NCI-H446 treated with DMSO at 0.1 percent for 48 hours (cell line): ENCODE data around the gene ARHGDIG.

Source experiments
- DNase-seq: peaks from one replicate; lab custom pipeline; 2025; lab: John Stamatoyannopoulos, UW

The ARHGDIG gene

GRCh38 chr16:280991-281659, 734 bp downstream of the ARHGDIG start:
- no peak for DNase-seq

DNA sequence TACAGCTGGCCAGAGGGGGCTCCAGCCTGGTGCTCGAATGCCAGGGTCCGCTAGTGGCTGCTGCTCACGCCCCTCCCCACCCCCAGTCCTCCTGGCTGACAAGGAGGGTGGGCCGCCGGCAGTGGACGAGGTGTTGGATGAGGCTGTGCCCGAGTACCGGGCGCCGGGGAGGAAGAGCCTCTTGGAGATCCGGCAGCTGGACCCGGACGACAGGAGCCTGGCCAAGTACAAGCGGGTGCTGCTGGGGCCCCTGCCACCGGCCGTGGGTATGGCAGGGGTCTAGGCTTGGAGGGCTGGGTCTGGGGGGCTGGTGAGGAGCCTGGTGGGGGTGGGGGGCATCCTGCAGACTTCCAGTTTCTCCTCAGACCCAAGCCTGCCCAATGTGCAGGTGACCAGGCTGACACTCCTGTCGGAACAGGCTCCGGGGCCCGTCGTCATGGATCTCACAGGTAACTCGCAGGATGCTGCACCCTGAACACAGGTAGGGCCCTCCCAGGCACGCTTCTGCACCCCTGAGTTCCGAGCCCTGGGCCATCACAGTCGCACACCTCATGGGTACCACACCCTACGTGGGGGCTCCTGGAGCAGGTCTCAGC, 1.4 kb downstream of the ARHGDIG start:
- no peak for DNase-seq

- DNase-seq: no peak
Observed at GRCh38 chr16:282491-282890, 2.1 kb downstream of the ARHGDIG start.

DNA sequence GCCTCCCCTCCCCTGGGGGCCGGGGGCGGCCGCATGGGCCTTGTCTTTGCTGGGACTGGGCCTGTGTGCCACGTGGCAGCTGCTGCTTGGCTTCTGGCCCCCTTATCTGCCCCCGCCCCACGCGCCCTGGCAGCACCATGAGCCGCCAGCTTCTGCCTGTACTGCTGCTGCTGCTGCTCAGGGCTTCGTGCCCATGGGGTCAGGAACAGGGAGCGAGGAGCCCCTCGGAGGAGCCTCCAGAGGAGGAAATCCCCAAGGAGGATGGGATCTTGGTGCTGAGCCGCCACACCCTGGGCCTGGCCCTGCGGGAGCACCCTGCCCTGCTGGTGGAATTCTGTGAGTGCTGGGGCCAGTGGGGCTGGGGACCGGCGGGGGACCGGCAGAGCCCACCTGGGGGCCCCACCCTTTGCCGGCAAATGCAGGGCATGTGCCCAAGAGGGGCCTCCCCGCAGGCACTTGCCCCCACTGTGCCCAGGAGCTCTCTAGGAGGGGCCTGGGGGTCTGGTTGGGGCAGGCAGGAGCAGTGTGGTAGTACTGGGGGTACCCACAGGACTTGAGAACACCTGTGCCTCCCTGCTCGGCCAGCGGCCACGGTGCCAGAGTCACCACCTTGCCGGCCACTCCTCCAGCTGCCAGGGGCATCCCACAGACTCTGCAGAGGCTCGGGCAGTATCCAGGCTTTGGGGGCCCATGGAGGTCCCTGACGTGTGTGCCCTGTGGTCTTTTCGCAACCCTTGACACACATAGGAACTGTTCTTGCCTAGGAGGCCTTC, 2.8 kb downstream of the ARHGDIG start, which contains the start of gene PDIA2:
Gene PDIA2, plus strand, starts transcription at position 132 of the 773 bp plus-strand sequence. Its CDS starts 6 bp downstream, at position 138.
- no peak for DNase-seq

- no peak for DNase-seq
Observed at GRCh38 chr16:284204-285120, 4.1 kb downstream of the ARHGDIG start.

DNA sequence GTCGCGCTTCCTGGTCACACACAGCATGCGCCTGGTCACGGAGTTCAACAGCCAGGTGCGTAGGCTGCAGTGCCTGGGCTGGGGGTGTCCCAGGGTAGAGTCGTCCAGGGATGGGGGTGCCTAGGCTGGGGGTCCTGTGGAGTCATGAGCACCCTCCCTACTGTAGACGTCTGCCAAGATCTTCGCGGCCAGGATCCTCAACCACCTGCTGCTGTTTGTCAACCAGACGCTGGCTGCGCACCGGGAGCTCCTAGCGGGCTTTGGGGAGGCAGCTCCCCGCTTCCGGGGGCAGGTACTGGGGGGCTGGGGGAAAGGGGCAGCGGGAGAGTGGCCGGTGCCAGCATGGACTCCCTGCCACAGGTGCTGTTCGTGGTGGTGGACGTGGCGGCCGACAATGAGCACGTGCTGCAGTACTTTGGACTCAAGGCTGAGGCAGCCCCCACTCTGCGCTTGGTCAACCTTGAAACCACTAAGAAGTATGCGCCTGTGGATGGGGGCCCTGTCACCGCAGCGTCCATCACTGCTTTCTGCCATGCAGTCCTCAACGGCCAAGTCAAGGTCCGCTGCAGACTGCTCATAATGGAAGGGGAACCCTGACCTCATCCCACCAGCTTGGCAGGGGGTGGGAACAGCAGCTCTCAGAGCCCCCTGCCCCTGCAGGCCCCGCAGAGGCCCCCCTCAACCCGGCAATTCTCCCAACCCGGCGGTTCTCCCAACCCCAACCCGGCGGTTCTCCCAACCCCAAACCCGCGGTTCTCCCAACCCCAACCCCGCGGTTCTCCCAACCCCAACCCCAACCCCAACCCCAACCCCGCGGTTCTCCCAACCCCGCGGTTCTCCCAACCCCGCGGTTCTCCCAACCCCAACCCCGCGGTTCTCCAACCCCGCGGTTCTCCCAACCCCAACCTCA, 5.0 kb downstream of the ARHGDIG start:
- DNase-seq: no peak

DNA sequence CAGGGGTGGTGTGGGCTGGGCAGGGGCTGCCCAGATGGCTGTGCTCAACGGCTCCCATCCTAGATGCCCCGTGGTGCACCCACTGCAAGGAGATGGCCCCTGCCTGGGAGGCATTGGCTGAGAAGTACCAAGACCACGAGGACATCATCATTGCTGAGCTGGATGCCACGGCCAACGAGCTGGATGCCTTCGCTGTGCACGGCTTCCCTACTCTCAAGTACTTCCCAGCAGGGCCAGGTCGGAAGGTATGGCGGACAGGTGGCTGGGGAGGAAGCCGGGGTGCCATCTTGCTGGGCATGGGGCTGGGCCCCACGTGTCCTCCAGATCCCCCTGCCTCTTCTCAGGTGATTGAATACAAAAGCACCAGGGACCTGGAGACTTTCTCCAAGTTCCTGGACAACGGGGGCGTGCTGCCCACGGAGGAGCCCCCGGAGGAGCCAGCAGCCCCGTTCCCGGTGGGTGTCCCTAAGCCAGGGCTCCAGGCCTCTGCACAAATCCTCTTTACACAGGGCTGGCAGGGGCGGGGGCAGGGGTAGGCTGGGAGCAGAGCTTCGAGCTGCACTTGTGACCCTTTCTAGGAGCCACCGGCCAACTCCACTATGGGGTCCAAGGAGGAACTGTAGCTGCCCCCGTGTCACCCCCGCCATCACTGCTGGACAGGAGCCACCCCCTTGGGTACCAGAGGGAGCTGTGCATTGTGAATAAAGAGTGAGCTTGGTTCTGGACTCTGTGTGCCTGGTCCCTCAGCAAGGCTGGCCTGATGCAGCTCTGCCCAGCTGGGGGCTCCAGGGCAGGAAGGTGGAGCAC, 6.3 kb downstream of the ARHGDIG start:
- DNase-seq: no peak

DNA sequence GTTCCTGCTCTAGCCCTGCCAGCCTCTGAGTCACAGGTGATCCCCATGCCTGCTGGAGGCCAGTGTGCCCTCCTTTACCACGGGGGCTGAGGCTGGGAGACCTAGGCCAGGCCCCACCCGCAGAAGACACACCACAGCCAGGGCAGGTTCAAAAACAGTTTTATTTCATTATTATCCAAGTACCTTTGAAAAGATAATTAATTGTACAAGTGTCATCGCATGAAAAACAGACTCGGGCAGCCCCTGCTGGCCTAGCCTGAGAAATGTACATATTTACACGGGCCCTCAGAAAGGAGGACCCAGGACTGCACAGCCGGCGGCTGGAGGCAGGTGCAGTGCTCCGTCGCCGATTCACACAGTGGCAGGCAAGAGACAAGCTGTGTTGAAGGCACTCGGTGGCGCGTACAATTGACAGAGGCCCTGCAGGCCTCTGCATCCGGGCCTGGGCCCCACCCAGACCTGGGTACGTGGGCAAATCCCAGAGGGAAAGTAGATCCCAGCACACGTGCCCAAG, 7.0 kb downstream of the ARHGDIG start:
- no peak for DNase-seq

GRCh38 chr16:287981-288920, 7.9 kb downstream of the ARHGDIG start:
- DNase-seq: no peak

GRCh38 chr16:289395-289997, 9.1 kb downstream of the ARHGDIG start:
- no peak for DNase-seq

GRCh38 chr16:290015-290680, 9.8 kb downstream of the ARHGDIG start:
- DNase-seq: no peak

DNA sequence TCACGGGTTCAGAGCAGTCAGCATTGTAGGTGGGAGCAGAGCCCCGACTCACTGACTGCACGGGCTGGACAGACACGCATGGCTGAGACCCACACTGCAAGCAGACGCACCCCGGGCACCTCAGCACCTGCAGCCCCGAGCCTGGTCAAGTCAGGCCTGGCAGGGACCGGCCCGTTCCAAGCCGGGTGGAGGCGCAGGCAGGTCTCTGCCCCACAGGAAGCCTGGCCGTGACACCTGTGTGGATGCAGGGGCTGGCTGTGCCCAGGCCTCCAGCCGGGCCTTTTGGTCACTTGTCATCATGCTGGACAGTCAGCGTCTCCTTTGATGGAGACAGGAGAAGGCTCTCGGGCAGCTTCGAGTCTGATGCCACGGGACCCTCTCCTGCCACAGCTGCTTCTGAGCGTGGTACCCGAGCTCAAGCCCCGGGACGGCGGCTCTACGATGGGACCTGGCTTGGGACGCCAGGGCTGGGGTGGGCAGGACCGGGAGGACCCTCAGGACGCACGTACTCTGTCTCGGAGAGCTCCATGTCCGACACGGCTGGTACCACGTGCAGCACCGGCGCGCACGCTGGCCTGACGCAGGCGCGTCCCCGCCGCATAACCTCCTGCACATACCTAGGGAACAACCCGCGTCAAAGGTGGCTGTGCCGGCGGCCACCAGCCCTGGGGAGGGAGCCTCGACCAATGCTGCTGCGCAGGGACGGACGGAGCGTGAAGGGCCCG, 10.5 kb downstream of the ARHGDIG start:
- no peak for DNase-seq

DNA sequence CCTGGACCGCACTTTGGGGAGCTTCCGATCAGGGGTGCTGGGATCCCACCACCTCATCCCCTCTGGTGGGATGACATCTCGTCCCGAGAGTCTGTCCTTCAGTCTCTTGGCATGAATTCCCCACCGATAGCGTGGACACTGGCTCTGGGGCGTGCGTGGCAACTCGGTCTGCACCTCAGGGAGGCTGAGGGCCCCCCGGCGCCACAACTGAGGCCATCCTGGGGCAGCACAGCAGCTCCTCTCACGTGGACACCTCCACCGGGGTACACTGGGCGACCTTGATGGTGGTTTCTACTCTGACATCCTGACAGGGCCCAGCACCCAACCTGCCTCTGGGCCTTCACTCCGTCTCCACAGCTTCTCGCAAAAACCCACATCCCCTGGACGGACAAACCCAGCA, 11.1 kb downstream of the ARHGDIG start:
- no peak for DNase-seq

DNA sequence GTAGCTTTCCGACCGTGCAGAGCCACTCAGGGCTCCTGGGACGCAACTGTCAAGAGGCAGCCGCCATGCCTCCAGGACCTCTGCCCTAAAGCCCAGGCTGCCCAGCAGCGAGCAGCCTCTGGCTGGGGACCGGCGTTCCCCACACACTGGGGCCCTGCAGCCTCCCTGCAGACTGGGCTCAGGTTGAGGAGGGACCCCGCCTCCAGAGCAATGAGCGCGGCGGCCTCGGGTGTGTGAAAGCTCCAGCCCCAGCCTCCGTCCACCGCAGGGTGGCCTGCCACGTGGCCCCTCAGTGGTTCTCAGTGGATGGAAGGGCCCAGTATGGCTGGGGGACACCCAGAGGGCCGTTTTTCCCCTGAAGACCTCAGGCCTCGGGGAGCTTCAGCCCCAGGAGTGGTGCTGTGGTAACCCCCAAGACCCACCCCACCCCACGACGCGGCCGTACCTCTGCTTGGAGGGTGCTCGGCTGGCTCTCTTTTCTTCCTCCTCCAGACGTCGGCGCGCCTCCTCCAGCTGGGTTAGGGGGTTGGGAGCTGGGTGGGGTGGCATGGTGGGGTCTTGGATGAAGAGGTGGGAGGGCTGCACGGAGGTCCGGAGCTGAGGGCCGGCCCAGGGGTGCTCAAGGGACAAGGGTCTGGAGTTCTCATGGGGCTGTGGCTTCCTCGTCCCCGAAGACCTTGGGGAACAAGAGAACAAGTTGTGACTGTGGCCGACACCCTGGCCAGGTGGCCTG, 12.8 kb downstream of the ARHGDIG start:
- no peak for DNase-seq

- DNase-seq: no peak
Observed at GRCh38 chr16:296276-296675, 15.9 kb downstream of the ARHGDIG start.

- DNase-seq: no peak
Observed at GRCh38 chr16:296806-297510, 16.6 kb downstream of the ARHGDIG start.
